ENCODE data around the gene ATP6V1G3.
"Not testable (repeated sequence)": the region's sequence is repeated elsewhere in the genome, so short reads cannot be mapped to it uniquely, and the experiment has no call there.

Gene ATP6V1G3

GRCh38 chr1:198495631-198496030 lies 44.8 kb downstream of the ATP6V1G3 start:
- no peak for DNase-seq

- no peak for DNase-seq
These were observed 45.8 kb downstream of the ATP6V1G3 start for GRCh38 chr1:198494658-198495103.

- no peak for DNase-seq
These were observed 46.3 kb downstream of the ATP6V1G3 start for GRCh38 chr1:198494139-198494538.

GRCh38 chr1:198493329-198493728 lies 47.2 kb downstream of the ATP6V1G3 start:
- no peak for DNase-seq

GRCh38 chr1:198492872-198493271 lies 47.6 kb downstream of the ATP6V1G3 start:
- no peak for DNase-seq

- DNase-seq = no peak
These were observed 48.9 kb downstream of the ATP6V1G3 start for GRCh38 chr1:198491596-198491995.

- DNase-seq = no peak
These were observed 49.5 kb downstream of the ATP6V1G3 start for GRCh38 chr1:198491028-198491427.

- DNase-seq = no peak
These were observed 50.3 kb downstream of the ATP6V1G3 start for GRCh38 chr1:198490224-198490623.

- no peak for DNase-seq
These were observed 53.6 kb downstream of the ATP6V1G3 start for GRCh38 chr1:198486903-198487302.

- DNase-seq = no peak
These were observed 56.8 kb downstream of the ATP6V1G3 start for GRCh38 chr1:198483645-198484044.

- no peak for DNase-seq
These were observed 57.5 kb downstream of the ATP6V1G3 start for GRCh38 chr1:198483006-198483405.

- DNase-seq = no peak
These were observed 58.8 kb downstream of the ATP6V1G3 start for GRCh38 chr1:198481661-198482060.

GRCh38 chr1:198480876-198481275 lies 59.6 kb downstream of the ATP6V1G3 start:
- no peak for DNase-seq

GRCh38 chr1:198477354-198477753 lies 63.1 kb downstream of the ATP6V1G3 start:
- not testable (repeated sequence) for DNase-seq
